Erythroblast (primary cell): ENCODE measurements around the gene AGAP1.

Source experiments
- GATA1 ChIP-seq: IDR thresholded peaks from 2 replicates; pipeline ENCODE4 v1.6.1; 2011; ENCODE audit warnings: low read depth, mild to moderate bottlenecking, control low read depth, low read length, moderate library complexity
- POLR2A ChIP-seq: IDR thresholded peaks from 2 replicates; pipeline ENCODE4 v1.6.1; 2011; ENCODE audit warnings: mild to moderate bottlenecking, low read length

- no peak for TF ChIP-seq POLR2A
- no peak for TF ChIP-seq GATA1
Observed at GRCh38 chr2:235458839-235459273, 35.0 kb upstream of the AGAP1 start.
